Effector memory CD8-positive, alpha-beta T cell (primary cell): ENCODE data around the gene PPM1H.
A peak's percentile ranks its signal among the peaks of the same experiment; 100 is the strongest.

Experiments used
- ATAC-seq: fragments of 150-1000 bp; cut with Tn5 transposase; replicated peaks from 2 replicates; pipeline ENCODE4 v1.10.0; 2021; ENCODE audit warnings: mild to moderate bottlenecking, moderate library complexity
- DNase-seq, 3 experiments: peaks; one replicate each; pipeline ENCODE4 v3.0.0; 2021
- H3K27ac Mint-ChIP-seq, 2 donors: one replicate each; pipeline ENCODE4 v1.8.0; 2022; ENCODE audit warnings: mild to moderate bottlenecking in 2 of 2, mixed read lengths in 2 of 2, moderate library complexity in 2 of 2
- H3K27me3 Mint-ChIP-seq, 2 donors: one replicate each; pipeline ENCODE4 v1.8.0; 2022; ENCODE audit warnings: mixed read lengths in 2 of 2
- H3K36me3 Mint-ChIP-seq: one replicate; pipeline ENCODE4 v1.8.0; 2022; ENCODE audit warnings: mild to moderate bottlenecking, moderate library complexity, mixed read lengths; ENCODE audit not compliant: insufficient read depth
- H3K4me1 Mint-ChIP-seq, 2 donors: one replicate each; pipeline ENCODE4 v1.8.0; 2022; ENCODE audit warnings: low read depth in 2 of 2, mixed read lengths in 2 of 2
- H3K4me3 Mint-ChIP-seq, 2 donors: one replicate each; pipeline ENCODE4 v1.8.0; 2022; ENCODE audit warnings: mild to moderate bottlenecking in 2 of 2, mixed read lengths in 2 of 2, moderate library complexity in 2 of 2
- H3K9me3 Mint-ChIP-seq, 2 donors: one replicate each; pipeline ENCODE4 v1.8.0; 2022; ENCODE audit warnings: mixed read lengths in 2 of 2

The PPM1H gene

GRCh38 chr12:62799766-62800406 lies 135.1 kb downstream of the PPM1H start:
- peaks cover 10 to 14% of the 10 kb centered on the region in 2 donors for H3K27me3 Mint-ChIP-seq
- peaks cover 3% of the 10 kb centered on the region for H3K36me3 Mint-ChIP-seq
- no peak for ATAC-seq
- no peak overlapping the region for H3K4me3 Mint-ChIP-seq
- DNase-seq: no peak
- no peaks in the 10 kb centered on the region for H3K9me3 Mint-ChIP-seq
- H3K4me1 Mint-ChIP-seq: no peaks in the 10 kb centered on the region
- no peak overlapping the region for H3K27ac Mint-ChIP-seq

- no peaks in the 10 kb centered on the region for H3K9me3 Mint-ChIP-seq
- no peak overlapping the region for H3K4me3 Mint-ChIP-seq
- peak; percentile 76 for ATAC-seq
- no peaks in the 10 kb centered on the region for H3K4me1 Mint-ChIP-seq
- no peak overlapping the region for H3K27ac Mint-ChIP-seq
- H3K36me3 Mint-ChIP-seq: peaks cover 3% of the 10 kb centered on the region
- peak; percentile 39 to 62 (median 46) for DNase-seq
- peaks cover 10 to 14% of the 10 kb centered on the region in 2 donors for H3K27me3 Mint-ChIP-seq
Measured at GRCh38 chr12:62799126-62799736, 135.7 kb downstream of the PPM1H start.

GRCh38 chr12:62794218-62794583 lies 140.7 kb downstream of the PPM1H start:
- DNase-seq (no peak), ATAC-seq (no peak)
- no peak overlapping the region for H3K27ac Mint-ChIP-seq
- no peaks in the 10 kb centered on the region for H3K4me1 Mint-ChIP-seq
- H3K9me3 Mint-ChIP-seq: no peaks in the 10 kb centered on the region
- peaks cover 3% of the 10 kb centered on the region for H3K36me3 Mint-ChIP-seq
- peaks cover 10 to 26% of the 10 kb centered on the region in 2 donors for H3K27me3 Mint-ChIP-seq
- H3K4me3 Mint-ChIP-seq: no peak overlapping the region

DNA sequence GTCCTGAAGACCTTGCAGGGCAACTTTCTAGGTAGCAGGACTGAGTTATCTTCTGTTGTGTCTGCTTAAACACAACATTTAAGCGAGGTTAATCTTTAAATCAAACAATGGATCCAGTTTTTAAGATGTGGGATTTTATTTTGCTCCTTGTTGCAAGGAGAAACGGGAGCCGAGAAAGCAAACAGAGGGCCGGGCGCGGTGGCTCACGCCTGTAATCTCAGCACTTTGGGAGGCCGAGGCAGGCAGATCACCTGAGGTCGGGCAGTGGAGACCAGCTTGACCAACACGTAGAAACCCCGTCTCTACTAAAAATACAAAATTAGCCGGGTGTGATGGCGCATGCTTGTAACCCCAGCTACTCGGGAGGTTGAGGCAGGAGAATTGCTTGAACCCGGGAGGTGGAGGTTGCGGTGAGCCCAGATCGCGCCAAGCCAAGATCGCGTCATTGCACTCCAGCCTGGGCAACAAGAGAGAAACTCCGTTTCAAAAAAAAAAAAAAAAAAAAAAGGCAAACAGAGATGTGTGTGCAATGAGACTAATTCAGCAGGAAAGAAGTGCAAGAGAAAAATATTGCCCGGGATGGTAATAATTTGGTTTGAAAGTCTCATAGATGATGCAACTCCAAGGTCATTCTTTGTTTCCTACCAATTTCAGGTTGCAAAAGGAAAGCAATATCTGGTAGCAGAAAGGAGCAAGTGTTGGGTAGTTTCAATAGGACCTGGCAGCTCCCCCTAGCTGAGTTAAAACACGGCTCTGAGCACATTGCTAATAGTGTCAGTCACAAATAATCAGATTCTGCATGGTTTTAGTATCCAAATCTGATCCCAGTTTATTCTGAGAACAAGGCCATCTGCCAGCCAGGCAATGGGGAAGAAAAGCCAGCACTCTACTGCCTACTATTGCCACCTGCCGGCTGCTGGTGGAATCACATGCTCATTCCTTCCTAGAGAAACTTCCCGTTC lies 141.4 kb downstream of the PPM1H start:
- H3K27me3 Mint-ChIP-seq: peaks cover 10 to 26% of the 10 kb centered on the region in 2 donors
- H3K36me3 Mint-ChIP-seq: peaks cover under 1% of the 10 kb centered on the region
- ATAC-seq: peak; percentile 63
- no peak overlapping the region for H3K27ac Mint-ChIP-seq
- peak; percentile 68 to 76 (median 71) for DNase-seq
- no peaks in the 10 kb centered on the region for H3K4me1 Mint-ChIP-seq
- H3K4me3 Mint-ChIP-seq: no peak overlapping the region
- H3K9me3 Mint-ChIP-seq: no peaks in the 10 kb centered on the region

DNA sequence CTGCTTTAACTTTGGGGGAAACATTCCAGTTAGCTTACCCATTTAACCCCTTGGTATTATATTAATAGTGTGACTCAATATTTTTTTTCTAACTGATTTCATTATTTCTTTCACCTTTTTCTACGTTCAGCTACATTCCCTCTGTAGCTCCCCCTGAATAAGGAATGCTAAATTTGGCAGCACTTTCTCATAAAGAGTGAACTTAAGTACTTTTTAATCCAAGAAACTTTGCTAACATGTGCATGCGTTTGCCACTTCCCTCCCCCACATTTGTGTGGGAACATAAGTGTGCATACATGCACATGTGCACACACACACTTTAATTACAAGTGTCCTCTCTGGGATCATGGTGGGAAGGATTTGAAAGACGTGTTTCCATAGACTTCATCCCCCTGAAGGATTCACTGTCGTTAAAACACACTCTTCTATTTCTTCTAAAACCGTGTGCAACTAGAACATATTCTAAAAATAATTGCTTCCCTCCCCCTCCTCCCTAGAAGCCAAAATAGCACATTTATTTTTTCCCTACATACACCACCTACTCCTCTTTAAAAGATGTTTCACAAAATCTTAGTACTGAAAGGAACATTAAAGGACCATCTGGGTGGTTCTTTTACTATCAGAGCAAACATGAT lies 142.6 kb downstream of the PPM1H start:
- no peak overlapping the region for H3K27ac Mint-ChIP-seq
- H3K4me1 Mint-ChIP-seq: no peaks in the 10 kb centered on the region
- no peak overlapping the region for H3K4me3 Mint-ChIP-seq
- no peaks in the 10 kb centered on the region for H3K36me3 Mint-ChIP-seq
- DNase-seq (no peak), ATAC-seq (no peak)
- no peaks in the 10 kb centered on the region for H3K9me3 Mint-ChIP-seq
- peaks cover 10 to 25% of the 10 kb centered on the region in 2 donors for H3K27me3 Mint-ChIP-seq

DNA sequence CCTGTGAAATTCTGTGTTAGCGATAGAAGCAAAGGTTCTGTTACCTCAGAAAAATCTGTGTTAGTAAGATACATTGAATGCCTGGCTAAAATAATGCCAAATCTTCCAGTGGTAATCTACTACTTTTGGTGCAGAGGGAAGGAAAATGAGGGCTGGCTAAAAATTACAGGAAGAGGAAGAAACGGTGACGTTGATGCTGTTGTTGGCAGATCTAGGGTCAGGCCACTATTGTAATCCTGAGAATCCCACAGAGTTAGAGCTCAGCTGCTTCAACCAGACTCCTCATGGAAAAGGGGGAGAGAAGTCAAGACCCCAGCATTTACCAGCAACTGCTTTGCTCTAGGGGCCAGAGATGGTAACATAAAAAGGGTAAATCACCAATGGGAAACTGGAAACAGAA lies 145.1 kb downstream of the PPM1H start:
- Mint-ChIP-seq H3K36me3 (no peaks in the 10 kb centered on the region), H3K9me3 (no peaks in the 10 kb centered on the region), H3K27ac (no peak overlapping the region), H3K4me3 (no peak overlapping the region), H3K4me1 (no peaks in the 10 kb centered on the region), H3K27me3 (peaks cover 8 to 19% of the 10 kb centered on the region in 2 donors)
- no peak for DNase-seq
- ATAC-seq: no peak

- no peak for DNase-seq
- H3K9me3 Mint-ChIP-seq: no peaks in the 10 kb centered on the region
- no peak for ATAC-seq
- H3K4me1 Mint-ChIP-seq: no peaks in the 10 kb centered on the region
- peaks cover 8 to 19% of the 10 kb centered on the region in 2 donors for H3K27me3 Mint-ChIP-seq
- H3K36me3 Mint-ChIP-seq: no peaks in the 10 kb centered on the region
- no peak overlapping the region for H3K4me3 Mint-ChIP-seq
- H3K27ac Mint-ChIP-seq: no peak overlapping the region
Measured at GRCh38 chr12:62787611-62788010, 147.3 kb downstream of the PPM1H start.

GRCh38 chr12:62787023-62787422 lies 147.9 kb downstream of the PPM1H start:
- Mint-ChIP-seq H3K4me1 (no peaks in the 10 kb centered on the region), H3K4me3 (no peak overlapping the region), H3K36me3 (no peaks in the 10 kb centered on the region), H3K9me3 (no peaks in the 10 kb centered on the region), H3K27ac (no peak overlapping the region), H3K27me3 (peaks cover 8 to 19% of the 10 kb centered on the region in 2 donors)
- ATAC-seq: no peak
- no peak for DNase-seq

GRCh38 chr12:62785941-62786559 lies 148.9 kb downstream of the PPM1H start:
- no peaks in the 10 kb centered on the region for H3K9me3 Mint-ChIP-seq
- DNase-seq: no peak
- H3K4me1 Mint-ChIP-seq: no peaks in the 10 kb centered on the region
- no peak overlapping the region for H3K4me3 Mint-ChIP-seq
- H3K27ac Mint-ChIP-seq: peak overlapping the region in 1 of 2 donors; percentile 74
- H3K36me3 Mint-ChIP-seq: no peaks in the 10 kb centered on the region
- ATAC-seq: no peak
- peaks cover 8 to 19% of the 10 kb centered on the region in 2 donors for H3K27me3 Mint-ChIP-seq

GRCh38 chr12:62784576-62784975 lies 150.4 kb downstream of the PPM1H start:
- H3K4me1 Mint-ChIP-seq: no peaks in the 10 kb centered on the region
- H3K27me3 Mint-ChIP-seq: peaks cover 7 to 8% of the 10 kb centered on the region in 2 donors
- H3K4me3 Mint-ChIP-seq: no peak overlapping the region
- ATAC-seq (no peak), DNase-seq (no peak)
- no peak overlapping the region for H3K27ac Mint-ChIP-seq
- no peaks in the 10 kb centered on the region for H3K9me3 Mint-ChIP-seq
- no peaks in the 10 kb centered on the region for H3K36me3 Mint-ChIP-seq

GRCh38 chr12:62783881-62784280 lies 151.1 kb downstream of the PPM1H start:
- Mint-ChIP-seq H3K4me1 (no peaks in the 10 kb centered on the region), H3K27me3 (peaks cover 7 to 8% of the 10 kb centered on the region in 2 donors), H3K36me3 (no peaks in the 10 kb centered on the region), H3K4me3 (no peak overlapping the region), H3K27ac (no peak overlapping the region), H3K9me3 (no peaks in the 10 kb centered on the region)
- ATAC-seq (no peak), DNase-seq (no peak)

DNA sequence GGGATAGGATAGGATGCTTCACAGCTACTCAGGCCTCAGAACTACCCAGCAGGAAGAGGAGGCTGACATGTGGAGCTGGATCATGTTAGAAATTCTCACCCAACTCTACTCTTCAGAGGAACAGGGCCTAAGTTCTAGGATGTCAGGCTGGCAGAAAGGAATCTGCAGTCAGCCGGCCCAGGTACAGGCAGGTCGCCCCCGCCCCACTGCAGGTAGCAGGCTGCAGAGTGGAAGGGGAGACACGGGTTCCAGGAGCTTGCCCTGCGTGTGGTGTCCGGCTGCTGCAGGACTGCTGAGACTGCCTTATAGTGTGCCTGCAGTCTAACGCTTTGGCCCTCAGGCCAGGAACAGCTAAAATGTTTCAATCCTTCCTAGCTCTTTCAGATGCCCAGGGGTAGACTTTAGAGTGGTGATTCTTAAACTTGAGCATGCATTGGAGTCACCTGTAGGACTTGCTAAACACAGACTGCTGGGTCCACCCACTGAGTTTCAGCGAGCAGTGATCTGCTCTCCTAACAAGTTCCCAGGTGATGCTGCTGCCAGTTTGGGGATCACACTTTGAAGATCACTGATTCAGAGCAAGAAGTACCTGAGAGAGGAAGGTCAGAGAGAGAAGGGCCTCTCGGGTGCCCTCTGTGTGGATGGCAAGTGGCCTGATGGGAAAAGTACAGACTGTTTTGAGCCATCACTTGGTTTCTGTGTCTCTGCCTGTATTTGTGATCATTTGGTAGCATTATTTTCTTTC lies 153.6 kb downstream of the PPM1H start:
- DNase-seq: no peak
- Mint-ChIP-seq H3K9me3 (no peaks in the 10 kb centered on the region), H3K4me3 (no peak overlapping the region), H3K36me3 (no peaks in the 10 kb centered on the region), H3K27ac (no peak overlapping the region), H3K4me1 (no peaks in the 10 kb centered on the region), H3K27me3 (peaks cover 5 to 8% of the 10 kb centered on the region in 2 donors)
- no peak for ATAC-seq
